Erythroblast (primary cell): ENCODE measurements around the gene MELK.

Source experiments
- GATA1 ChIP-seq: IDR thresholded peaks from 2 replicates; pipeline ENCODE4 v1.6.1; 2011; ENCODE audit warnings: low read depth, mild to moderate bottlenecking, control low read depth, low read length, moderate library complexity
- POLR2A ChIP-seq: IDR thresholded peaks from 2 replicates; pipeline ENCODE4 v1.6.1; 2011; ENCODE audit warnings: mild to moderate bottlenecking, low read length

DNA sequence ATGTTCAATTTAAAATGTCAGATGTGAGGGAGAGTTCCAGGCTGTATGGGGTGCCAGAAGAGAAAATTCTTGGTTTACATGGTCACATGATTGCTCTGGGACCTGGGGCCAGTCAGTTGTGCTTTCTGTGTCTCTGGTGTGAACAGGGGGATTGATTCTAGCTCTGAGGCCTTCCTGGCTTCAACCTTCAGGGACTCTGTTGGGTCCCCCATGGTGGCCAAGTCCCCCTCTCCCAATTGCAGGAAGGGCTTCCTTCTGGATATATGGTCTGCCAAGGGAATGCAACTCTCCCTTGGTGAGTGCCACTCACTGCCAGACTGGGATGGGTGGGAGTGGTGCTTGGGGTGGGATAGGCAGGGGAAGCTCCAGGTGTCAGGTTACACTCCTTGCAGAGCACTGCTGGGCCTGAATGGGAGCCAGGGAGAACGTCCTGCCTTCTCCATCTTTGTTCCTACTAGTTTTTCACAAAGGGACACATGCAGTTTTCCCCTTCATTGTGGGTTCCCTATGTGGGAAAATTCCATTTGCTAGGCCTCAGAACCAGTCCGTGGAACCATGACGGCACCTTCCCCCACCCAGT is 153.2 kb downstream of the MELK start:
- TF ChIP-seq POLR2A, result no peak
- no peak for TF ChIP-seq GATA1
